T-helper 22 cell (primary cell): ENCODE results near the gene PTEN.
A peak's percentile ranks its signal among the peaks of the same experiment; 100 is the strongest.
"Not testable (repeated sequence)": the region's sequence is repeated elsewhere in the genome, so short reads cannot be mapped to it uniquely, and the experiment has no call there.

Source experiments
- DNase-seq: peaks from one replicate; pipeline ENCODE4 v3.0.0-alpha.2; 2020; ENCODE audit warnings: low read depth

Gene PTEN

GRCh38 chr10:87846023-87846422, 17.4 kb upstream of the PTEN start:
- no peak for DNase-seq

- not testable (repeated sequence) for DNase-seq
Observed at GRCh38 chr10:87846711-87847110, 16.7 kb upstream of the PTEN start.

GRCh38 chr10:87847550-87847949, 15.9 kb upstream of the PTEN start:
- no peak for DNase-seq

- DNase-seq, result no peak
Observed at GRCh38 chr10:87849001-87849400, 14.4 kb upstream of the PTEN start.

GRCh38 chr10:87850742-87851205, 12.7 kb upstream of the PTEN start:
- DNase-seq, result peak; percentile 20

DNA sequence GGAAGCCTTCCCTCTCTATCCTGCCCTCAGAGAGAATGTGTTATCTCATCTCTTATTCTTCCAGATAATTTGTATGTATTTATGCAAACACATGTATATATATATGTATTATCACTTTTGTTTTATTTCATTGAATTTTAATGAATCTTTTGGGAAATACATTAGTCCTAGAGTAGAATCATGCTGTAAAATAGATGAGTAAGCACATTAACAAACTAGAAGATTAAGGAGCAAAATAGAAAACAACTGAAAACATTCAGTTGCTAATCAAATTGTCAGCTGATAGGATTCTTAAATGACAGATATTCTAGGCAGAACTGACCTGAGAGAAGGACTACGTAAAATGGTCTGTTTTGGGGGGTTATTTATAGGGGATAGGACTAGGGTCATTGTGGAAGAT, 11.3 kb upstream of the PTEN start:
- no peak for DNase-seq

DNA sequence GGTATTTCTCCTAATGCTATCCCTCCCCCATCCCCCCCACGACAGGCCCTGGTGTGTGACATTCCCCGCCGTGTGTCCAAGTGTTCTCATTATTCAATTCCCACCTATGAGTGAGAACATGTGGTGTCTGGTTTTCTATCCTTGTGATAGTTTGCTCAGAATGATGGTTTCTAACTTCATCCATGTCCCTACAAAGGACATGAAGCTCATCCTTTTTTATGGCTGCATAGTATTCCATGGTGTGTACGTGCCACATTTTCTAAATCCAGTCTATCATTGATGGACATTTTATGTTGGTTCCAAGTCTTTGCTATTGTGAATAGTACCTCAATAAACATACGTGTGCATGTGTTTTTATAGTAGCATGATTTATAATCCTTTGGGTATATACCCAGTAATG, 8.2 kb upstream of the PTEN start:
- DNase-seq, result not testable (repeated sequence)

DNA sequence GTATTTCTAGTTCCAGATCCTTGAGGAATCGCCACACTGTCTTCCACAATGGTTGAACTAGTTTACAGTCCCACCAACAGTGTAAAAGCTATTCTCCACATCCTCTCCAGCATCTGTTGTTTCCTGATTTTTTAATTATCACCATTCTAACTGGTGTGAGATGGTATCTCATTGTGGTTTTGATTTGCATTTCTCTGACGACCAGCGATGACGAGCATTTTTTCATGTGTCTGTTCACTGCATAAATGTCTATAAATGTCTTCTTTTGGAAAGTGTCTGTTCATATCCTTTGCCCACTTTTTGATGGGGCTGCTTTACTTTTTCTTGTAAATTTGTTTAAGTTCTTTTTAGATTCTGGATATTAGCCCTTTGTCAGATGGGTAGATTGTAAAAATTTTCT, 7.8 kb upstream of the PTEN start:
- not testable (repeated sequence) for DNase-seq

DNA sequence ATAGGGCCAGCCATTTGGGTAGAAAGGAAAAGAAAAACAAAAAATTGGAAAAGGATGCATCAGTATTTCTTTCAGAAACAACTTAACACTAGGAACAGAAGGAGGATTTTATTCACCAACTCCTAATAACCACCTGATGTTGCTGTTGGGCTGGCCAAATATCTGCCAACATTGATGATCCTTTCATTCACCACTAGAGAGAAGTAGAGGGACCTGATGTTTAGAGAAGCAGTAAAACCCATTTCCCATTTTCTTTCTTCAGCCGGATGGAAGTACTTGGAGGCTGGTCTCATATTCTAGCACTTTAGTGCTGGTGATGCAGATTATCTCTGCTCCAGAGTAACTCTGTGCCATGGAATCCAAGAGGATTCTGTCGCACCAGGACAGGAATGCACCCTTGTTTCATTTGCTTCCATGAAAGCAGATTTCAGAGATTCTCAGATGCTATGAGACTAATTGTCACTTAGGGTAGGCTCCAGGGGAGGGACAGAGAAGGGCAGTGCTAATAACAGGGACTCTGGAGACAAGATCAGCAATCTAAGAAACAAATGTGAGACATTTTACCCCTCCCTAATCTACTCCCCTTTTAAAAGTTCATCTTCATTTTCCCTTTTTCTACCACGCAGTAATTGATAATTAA, 3.1 kb upstream of the PTEN start:
- DNase-seq, result no peak

GRCh38 chr10:87860816-87861403, 2.5 kb upstream of the PTEN start:
- no peak for DNase-seq

DNA sequence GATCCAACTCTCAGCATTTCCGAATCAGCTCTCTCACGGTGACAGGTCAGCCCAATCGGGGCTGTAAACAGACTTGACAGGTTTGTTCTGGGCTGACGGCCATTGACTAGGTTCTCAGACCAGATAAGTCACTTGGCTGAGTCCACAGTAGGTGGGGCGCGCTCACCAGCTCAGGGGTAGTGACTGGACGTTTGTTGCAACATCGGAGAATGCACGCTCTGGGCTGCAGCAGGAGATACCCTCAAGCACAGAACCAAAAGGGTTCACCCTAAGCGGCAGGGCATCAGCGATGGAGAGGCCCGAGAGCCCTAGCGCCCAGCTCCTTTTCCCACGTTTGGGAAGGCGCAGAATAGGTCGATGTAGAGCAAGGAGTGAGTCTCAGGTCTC, 1.9 kb upstream of the PTEN start:
- no peak for DNase-seq

GRCh38 chr10:87861953-87862678, 1.3 kb upstream of the PTEN start:
- DNase-seq, result peak; percentile 89

- DNase-seq, result peak; percentile 62
Observed at GRCh38 chr10:87862679-87863052, 759 bp upstream of the PTEN start.

DNA sequence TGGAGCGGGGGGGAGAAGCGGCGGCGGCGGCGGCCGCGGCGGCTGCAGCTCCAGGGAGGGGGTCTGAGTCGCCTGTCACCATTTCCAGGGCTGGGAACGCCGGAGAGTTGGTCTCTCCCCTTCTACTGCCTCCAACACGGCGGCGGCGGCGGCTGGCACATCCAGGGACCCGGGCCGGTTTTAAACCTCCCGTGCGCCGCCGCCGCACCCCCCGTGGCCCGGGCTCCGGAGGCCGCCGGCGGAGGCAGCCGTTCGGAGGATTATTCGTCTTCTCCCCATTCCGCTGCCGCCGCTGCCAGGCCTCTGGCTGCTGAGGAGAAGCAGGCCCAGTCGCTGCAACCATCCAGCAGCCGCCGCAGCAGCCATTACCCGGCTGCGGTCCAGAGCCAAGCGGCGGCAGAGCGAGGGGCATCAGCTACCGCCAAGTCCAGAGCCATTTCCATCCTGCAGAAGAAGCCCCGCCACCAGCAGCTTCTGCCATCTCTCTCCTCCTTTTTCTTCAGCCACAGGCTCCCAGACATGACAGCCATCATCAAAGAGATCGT, 598 bp downstream of the PTEN start:
- not testable (repeated sequence) for DNase-seq

- DNase-seq, result no peak
Observed at GRCh38 chr10:87864496-87865059, 1.2 kb downstream of the PTEN start.

DNA sequence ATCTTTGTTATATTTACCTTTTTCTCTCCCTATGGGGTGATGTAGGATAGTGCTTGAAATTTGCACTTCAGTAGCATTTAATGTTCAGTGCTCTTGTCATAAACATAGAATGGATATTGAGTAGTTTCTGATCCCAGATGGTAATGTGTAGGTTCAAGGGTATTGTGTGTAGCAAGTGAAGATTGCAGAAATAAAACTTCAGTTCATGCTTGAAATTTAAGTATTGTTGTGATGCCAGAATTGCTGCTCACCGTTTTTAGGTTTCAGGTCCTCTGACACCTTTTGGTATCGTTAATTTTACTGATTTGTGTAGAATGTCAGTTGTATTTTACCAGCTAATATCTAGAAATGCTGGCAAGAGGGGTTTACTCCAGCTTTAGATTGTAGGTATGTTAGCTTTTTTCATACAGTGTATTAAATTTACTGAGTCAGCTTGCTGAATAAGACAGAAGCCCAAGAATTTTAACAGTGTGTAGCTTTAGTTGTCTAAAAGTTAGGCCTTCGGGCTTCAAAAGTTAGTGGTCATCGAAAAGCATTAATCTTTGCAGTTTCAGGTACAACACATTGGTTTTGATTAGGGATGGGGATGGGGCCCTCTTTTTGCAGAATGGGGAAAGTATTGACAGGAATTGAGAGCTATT, 1.9 kb downstream of the PTEN start:
- DNase-seq, result no peak

GRCh38 chr10:87866412-87866974, 3.1 kb downstream of the PTEN start:
- DNase-seq, result no peak

GRCh38 chr10:87867453-87867852, 4.0 kb downstream of the PTEN start:
- no peak for DNase-seq

GRCh38 chr10:87868277-87868676, 4.9 kb downstream of the PTEN start:
- no peak for DNase-seq

DNA sequence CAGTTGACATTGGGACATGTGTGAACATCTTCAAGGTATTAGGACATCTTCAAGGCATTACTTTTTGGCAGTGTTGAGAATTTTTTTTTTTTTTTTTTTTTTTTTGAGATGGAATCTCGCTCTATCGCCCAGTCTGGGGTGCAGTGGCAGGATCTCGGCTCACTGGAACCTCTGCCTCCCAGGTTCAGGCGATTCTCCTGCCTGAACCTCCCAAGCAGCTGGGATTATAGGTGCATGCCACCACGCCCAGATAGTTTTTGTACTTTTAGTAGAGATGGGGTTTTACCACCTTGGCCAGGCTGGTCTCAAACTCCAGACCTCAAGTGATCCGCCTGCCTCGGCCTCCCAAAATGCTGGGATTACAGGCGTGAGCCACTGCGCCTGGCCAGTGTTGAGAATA, 5.7 kb downstream of the PTEN start:
- not testable (repeated sequence) for DNase-seq

DNA sequence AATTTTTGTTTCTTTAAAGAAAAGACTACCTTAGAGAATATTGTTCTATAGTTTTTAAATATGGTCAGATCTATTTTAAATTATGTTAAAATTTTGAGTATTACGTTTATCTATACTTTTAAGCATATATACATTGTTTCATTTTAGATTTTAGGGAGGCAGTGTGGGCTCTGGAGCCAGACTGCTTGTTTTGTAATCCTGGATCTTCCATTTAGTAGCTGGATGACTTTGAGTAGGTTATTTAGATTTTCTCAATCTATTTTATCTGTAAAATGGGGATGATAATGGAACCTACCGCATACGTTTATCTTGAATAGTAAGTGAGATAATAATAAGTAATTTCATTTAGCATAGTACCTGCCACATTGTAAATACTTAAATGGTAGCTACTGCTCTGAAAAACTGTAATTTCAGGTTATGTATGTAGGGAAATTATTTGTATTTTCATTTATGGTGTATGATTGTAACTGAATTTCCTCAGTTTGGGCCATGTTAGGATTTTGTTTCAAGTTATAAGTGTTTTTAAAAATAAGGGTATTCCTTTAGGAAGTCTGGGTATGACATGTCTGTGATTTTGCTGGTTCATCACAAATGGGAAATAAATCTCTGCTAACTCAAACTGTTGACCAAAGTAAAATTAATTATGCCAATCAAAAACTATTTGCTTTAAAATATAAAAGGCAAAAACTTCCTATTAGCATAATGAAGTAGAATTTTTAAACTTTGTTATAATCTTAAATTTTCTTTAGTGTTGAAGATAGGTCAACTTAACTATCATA, 6.5 kb downstream of the PTEN start:
- DNase-seq, result no peak
